IMR-90 (cell line): ENCODE measurements around the gene SMC4. TPM values are rescaled to one million over a fixed set of nuclear protein-coding genes. Genes with fewer than 3 reads are reported as not detected.

Experiments
- ATAC-seq: fragments of 200-7000 bp; cut with Tn5 transposase; 2 replicates; pipeline ENCODE4 v1.9.1; 2020; ENCODE audit warnings: low read depth, mild to moderate bottlenecking, moderate library complexity
- BruUV-seq: library from RNA; stranded (reverse); fragments of 400-500 nt; replicated peaks from 2 replicates; lab custom pipeline; 2021; lab: Mats Ljungman, UMichigan
- CTCF ChIA-PET: fragments of 300-600 bp; formaldehyde crosslinking; extraction: SDS; loops from one replicate; lab custom pipeline; 2021; ENCODE audit warnings: antibody characterized with exemption; lab: Yijun Ruan, JAX
- POLR2A ChIA-PET: fragments of 300-600 bp; sonication (Branson Sonifier 250); formaldehyde crosslinking; loops from one replicate; lab custom pipeline; 2022; ENCODE audit warnings: antibody characterized with exemption; ENCODE audit not compliant: unreplicated experiment; lab: Charles Lee
- DNase-seq: peaks from one replicate; pipeline ENCODE4 v3.0.0; 2013
- H2AFZ ChIP-seq: replicated peaks from 2 replicates; pipeline ENCODE3; 2013; ENCODE audit warnings: low read length, mild to moderate bottlenecking; ENCODE audit not compliant: poor library complexity
- H2AK5ac ChIP-seq: 2 replicates; pipeline ENCODE4 v1.6.1; 2013; ENCODE audit warnings: low read depth, low read length, inconsistent platforms
- H2AK9ac ChIP-seq: replicated peaks from 2 replicates; pipeline ENCODE3; 2013; ENCODE audit warnings: mild to moderate bottlenecking, low read depth, low read length, moderate library complexity; ENCODE audit not compliant: poor library complexity
- H2BK120ac ChIP-seq: 2 replicates; pipeline ENCODE4 v1.6.1; 2013; ENCODE audit warnings: low read depth, low read length, inconsistent platforms
- H2BK15ac ChIP-seq: 3 replicates; pipeline ENCODE4 v1.6.1; 2013; ENCODE audit warnings: low read depth, low read length, inconsistent platforms
- H2BK20ac ChIP-seq: 2 replicates; pipeline ENCODE4 v1.6.1; 2013; ENCODE audit warnings: low read depth, mild to moderate bottlenecking, inconsistent platforms, low read length, moderate library complexity
- H2BK5ac ChIP-seq: 2 replicates; pipeline ENCODE4 v1.6.1; 2013; ENCODE audit warnings: mild to moderate bottlenecking, low read depth, low read length, inconsistent platforms; ENCODE audit not compliant: poor library complexity, severe bottlenecking
- H3K14ac ChIP-seq: replicated peaks from 2 replicates; pipeline ENCODE4 v1.6.1; 2013; ENCODE audit warnings: low read depth, low read length, inconsistent platforms
- H3K18ac ChIP-seq: 2 replicates; pipeline ENCODE4 v1.6.1; 2013; ENCODE audit warnings: low read depth, low read length, control low read depth
- H3K23ac ChIP-seq: 2 replicates; pipeline ENCODE4 v1.6.1; 2013; ENCODE audit warnings: low read depth, low read length, inconsistent platforms
- H3K27ac ChIP-seq: 2 replicates; pipeline ENCODE4 v1.5.1; 2013; ENCODE audit warnings: mild to moderate bottlenecking, control low read depth, low read length; ENCODE audit not compliant: insufficient read depth
- H3K27me3 ChIP-seq: 2 replicates; pipeline ENCODE4 v1.6.1; 2013; ENCODE audit warnings: low read length; ENCODE audit not compliant: control insufficient read depth, insufficient read depth
- H3K36me3 ChIP-seq: 2 replicates; pipeline ENCODE4 v1.6.1; 2013; ENCODE audit warnings: low read length, mixed read lengths; ENCODE audit not compliant: control insufficient read depth, insufficient read depth
- H3K4ac ChIP-seq: 2 replicates; pipeline ENCODE4 v1.6.1; 2013; ENCODE audit warnings: low read depth, low read length, inconsistent platforms
- H3K4me1 ChIP-seq: 2 replicates; pipeline ENCODE4 v1.6.1; 2013; ENCODE audit warnings: low read length, mixed read lengths; ENCODE audit not compliant: control insufficient read depth, insufficient read depth
- H3K4me2 ChIP-seq: 2 replicates; pipeline ENCODE4 v1.6.1; 2013; ENCODE audit warnings: low read depth, mild to moderate bottlenecking, control low read depth, low read length, moderate library complexity
- H3K4me3 ChIP-seq: 2 replicates; pipeline ENCODE4 v1.5.1; 2013; ENCODE audit warnings: low read depth, mild to moderate bottlenecking, control low read depth, low read length, moderate library complexity; ENCODE audit not compliant: insufficient read depth
- H3K56ac ChIP-seq: 2 replicates; pipeline ENCODE4 v1.6.1; 2013; ENCODE audit warnings: low read length, inconsistent platforms; ENCODE audit not compliant: insufficient read depth; ENCODE audit errors: extremely low read depth
- H3K79me1 ChIP-seq, 2 experiments: 2 replicates each; pipeline ENCODE4 v1.6.1; 2013; ENCODE audit warnings: low read length in 2 of 2, inconsistent platforms in 1 of 2, low read depth in 1 of 2
- H3K9ac ChIP-seq: 2 replicates; pipeline ENCODE4 v1.6.1; 2013; ENCODE audit warnings: low read depth, low read length, control low read depth
- H3K9me1 ChIP-seq: 2 replicates; pipeline ENCODE4 v1.6.1; 2013; ENCODE audit warnings: low read length, inconsistent platforms; ENCODE audit not compliant: insufficient read depth
- H3K9me3 ChIP-seq: 2 replicates; pipeline ENCODE4 v1.6.1; 2013; ENCODE audit warnings: low read length; ENCODE audit not compliant: control insufficient read depth, insufficient read depth
- H4K20me1 ChIP-seq: 2 replicates; pipeline ENCODE4 v1.6.1; 2013; ENCODE audit warnings: low read length, inconsistent platforms; ENCODE audit not compliant: insufficient read depth
- H4K5ac ChIP-seq: 2 replicates; pipeline ENCODE4 v1.6.1; 2013; ENCODE audit warnings: mild to moderate bottlenecking, low read depth, low read length, control low read depth
- H4K8ac ChIP-seq, 2 experiments: 2 replicates each; pipeline ENCODE4 v1.6.1; 2013; ENCODE audit warnings: low read depth in 2 of 2, low read length in 2 of 2, control low read depth in 1 of 2, inconsistent platforms in 1 of 2
- H4K91ac ChIP-seq: 2 replicates; pipeline ENCODE4 v1.6.1; 2013; ENCODE audit warnings: low read depth, low read length, inconsistent platforms; ENCODE audit not compliant: insufficient read depth
- CEBPB ChIP-seq: IDR thresholded peaks from 2 replicates; pipeline ENCODE4 v1.6.1; 2012; ENCODE audit warnings: low read depth, low read length, improper control_type of control experiment
- NFE2L2 ChIP-seq: fragments of 150-350 bp; IDR thresholded peaks from 2 replicates; pipeline ENCODE4 v1.6.1; 2016; ENCODE audit warnings: low read depth, mild to moderate bottlenecking, low read length
- POLR2A ChIP-seq: IDR thresholded peaks from 2 replicates; pipeline ENCODE4 v1.6.1; 2012; ENCODE audit warnings: mild to moderate bottlenecking, low read depth, low read length
- RAD21 ChIP-seq: IDR thresholded peaks from 2 replicates; pipeline ENCODE4 v1.6.1; 2012; ENCODE audit warnings: low read length, improper control_type of control experiment
- RCOR1 ChIP-seq: IDR thresholded peaks from 2 replicates; pipeline ENCODE4 v1.6.1; 2012; ENCODE audit warnings: mild to moderate bottlenecking, low read length, improper control_type of control experiment; ENCODE audit not compliant: insufficient replicate concordance
- WGBS, 2 experiments: methylation state at CpG; one replicate each; pipeline versions ENCODE4 v1.1.5 to v1.1.7; 2013; ENCODE audit warnings: missing lambda C conversion rate in 2 of 2; ENCODE audit not compliant: insufficient read length in 1 of 2; ENCODE audit errors: extremely low coverage in 2 of 2; 5-methylcytosine and 5-hydroxymethylcytosine counted together
- dilution Hi-C: fragments of 300-500 bp; cut with HindIII; formaldehyde crosslinking; loops from one replicate; pipeline ENCODE4 v1.14.3; 2018; ENCODE audit warnings: low sequenced_read_pairs; ENCODE audit not compliant: unreplicated experiment
- in situ Hi-C: fragments of 300-500 bp; cut with MboI; formaldehyde crosslinking; loops from 3 replicates; pipeline ENCODE4 v1.14.3; 2019; ENCODE audit warnings: low sequenced_read_pairs, inconsistent platforms, mixed read lengths
- intact Hi-C: fragments of 100-400 bp; cut with micrococcal nuclease; formaldehyde crosslinking; loops from 2 replicates; pipeline ENCODE4 v1.10.0; 2022
- polyA plus RNA-seq, 3 experiments: library from polyadenylated mRNA; depleted of rRNA; stranded (reverse); fragments of >200 nt; gene quantifications; 2 replicates each; pipeline ENCODE4 v1.2.3, GENCODE V29; 2012; ENCODE audit warnings: low replicate concordance in 1 of 3
- total RNA-seq: library from RNA; depleted of rRNA; stranded (reverse); fragments of >200 nt; gene quantifications from 2 replicates; pipeline ENCODE4 v1.2.3, GENCODE V29; 2012

The SMC4 gene
- total and polyA plus RNA-seq, 2 of the 4 experiments (the other 2 are of a cell fraction) = 48.8 to 50.1 TPM

GRCh38 chr3:160440687-160441086 lies 41.2 kb downstream of the SMC4 start:
- no peak overlapping the region for H2AK9ac ChIP-seq
- no peak overlapping the region for H2BK15ac ChIP-seq
- H4K5ac ChIP-seq = no peak overlapping the region
- peaks cover 10 to 41% of the 10 kb centered on the region in 2 experiments for H3K79me1 ChIP-seq
- H2BK20ac ChIP-seq = no peak overlapping the region
- H3K9me1 ChIP-seq = no peaks in the 10 kb centered on the region
- no peak overlapping the region for H2BK120ac ChIP-seq
- ATAC-seq (no peak), DNase-seq (no peak)
- ChIA-PET POLR2A (no interaction called here), CTCF (no interaction called here)
- H3K56ac ChIP-seq = no peak overlapping the region
- no peaks in the 10 kb centered on the region for H3K9me3 ChIP-seq
- H3K18ac ChIP-seq = no peak overlapping the region
- no peak overlapping the region for H3K4me3 ChIP-seq
- peaks cover 7% of the 10 kb centered on the region for H3K36me3 ChIP-seq
- H2BK5ac ChIP-seq = no peak overlapping the region
- H3K9ac ChIP-seq = no peak overlapping the region
- TF ChIP-seq RAD21 = no peak
- TF ChIP-seq CEBPB = no peak
- TF ChIP-seq POLR2A = no peak
- no peak for TF ChIP-seq NFE2L2
- no peak for TF ChIP-seq RCOR1
- no peak overlapping the region for H2AFZ ChIP-seq
- peaks cover 8% of the 10 kb centered on the region; the same call in 1 of the 2 replicates for H4K20me1 ChIP-seq
- H3K23ac ChIP-seq = no peak overlapping the region
- no peaks in the 10 kb centered on the region for H3K4me1 ChIP-seq
- no peak overlapping the region for H3K14ac ChIP-seq
- no peak overlapping the region for H3K27ac ChIP-seq
- in situ Hi-C loops = no loop called here
- no peak overlapping the region for H4K91ac ChIP-seq
- H4K8ac ChIP-seq = peak overlapping the region in 1 of 2 experiments; percentile 29; a peak in 1 of 4 replicates
- intact Hi-C loops = no loop called here
- no CpG with 5 or more reads among the region's 7 CpGs for WGBS, 2 experiments
- BruUV-seq = no TSS peak
- no peak overlapping the region for H2AK5ac ChIP-seq
- no peaks in the 10 kb centered on the region for H3K27me3 ChIP-seq
- dilution Hi-C loops = no loop called here
- no peak overlapping the region for H3K4me2 ChIP-seq
- H3K4ac ChIP-seq = no peak overlapping the region
